ENCODE measurements around the gene JADE3. TPM values are rescaled to one million over a fixed set of nuclear protein-coding genes. Genes with fewer than 3 reads are reported as not detected.

The JADE3 gene
- total RNA-seq, 4 donors from 2014 or later: 2.0 to 10.9 (median 2.9) TPM

DNA sequence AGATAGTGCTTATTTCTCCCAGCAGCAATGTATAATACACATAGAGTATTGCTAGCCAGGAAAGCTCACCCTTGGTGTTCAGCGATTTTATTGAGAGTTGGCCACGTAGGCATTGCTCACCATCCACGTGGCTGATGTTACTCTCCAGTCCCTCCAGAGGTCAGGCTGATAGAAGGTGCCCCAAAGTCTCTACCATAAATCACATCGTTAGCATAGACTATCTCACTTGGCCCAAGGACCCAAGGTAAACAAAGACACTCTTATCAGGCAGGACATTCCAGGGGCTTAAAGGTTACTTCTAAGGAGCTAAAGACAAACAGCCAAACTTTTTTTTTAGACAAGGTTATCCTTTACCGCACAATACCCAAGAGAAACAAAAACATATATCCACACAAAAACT is 135.8 kb downstream of the JADE3 start:
- ATAC-seq (no peak), DNase-seq (no peak)
- Histone ChIP-seq H3K27ac (no peak overlapping the region), H3K4me1 (no peaks in the 10 kb centered on the region), H3K36me3 (no peaks in the 10 kb centered on the region), H3K4me3 (no peak overlapping the region), H3K27me3 (no peaks in the 10 kb centered on the region), H3K9me3 (no peaks in the 10 kb centered on the region)
- intact Hi-C loops (cut with DNase I; ENCODE audit: low total_unique reads): no loop called here
- TF ChIP-seq, protein P1, sequence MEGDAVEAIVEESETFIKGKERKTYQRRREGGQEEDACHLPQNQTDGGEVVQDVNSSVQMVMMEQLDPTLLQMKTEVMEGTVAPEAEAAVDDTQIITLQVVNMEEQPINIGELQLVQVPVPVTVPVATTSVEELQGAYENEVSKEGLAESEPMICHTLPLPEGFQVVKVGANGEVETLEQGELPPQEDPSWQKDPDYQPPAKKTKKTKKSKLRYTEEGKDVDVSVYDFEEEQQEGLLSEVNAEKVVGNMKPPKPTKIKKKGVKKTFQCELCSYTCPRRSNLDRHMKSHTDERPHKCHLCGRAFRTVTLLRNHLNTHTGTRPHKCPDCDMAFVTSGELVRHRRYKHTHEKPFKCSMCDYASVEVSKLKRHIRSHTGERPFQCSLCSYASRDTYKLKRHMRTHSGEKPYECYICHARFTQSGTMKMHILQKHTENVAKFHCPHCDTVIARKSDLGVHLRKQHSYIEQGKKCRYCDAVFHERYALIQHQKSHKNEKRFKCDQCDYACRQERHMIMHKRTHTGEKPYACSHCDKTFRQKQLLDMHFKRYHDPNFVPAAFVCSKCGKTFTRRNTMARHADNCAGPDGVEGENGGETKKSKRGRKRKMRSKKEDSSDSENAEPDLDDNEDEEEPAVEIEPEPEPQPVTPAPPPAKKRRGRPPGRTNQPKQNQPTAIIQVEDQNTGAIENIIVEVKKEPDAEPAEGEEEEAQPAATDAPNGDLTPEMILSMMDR (IDR thresholded peaks at IDR 0.05 in 4 of 5, conservative IDR thresholded peaks at IDR 0.05 in 1 of 5): no peak
- TF ChIP-seq POLR2A (IDR thresholded peaks at IDR 0.05): no peak
- in situ Hi-C loops (cut with MboI; ENCODE audit: low sequenced_read_pairs in 4 of 4): loop anchor here in 2 of 4 donors (25.0 kb wide), 1 partner anchor 286 kb away; the partner anchor contains the start of gene SLC9A7 (in 2 of the 2)

DNA sequence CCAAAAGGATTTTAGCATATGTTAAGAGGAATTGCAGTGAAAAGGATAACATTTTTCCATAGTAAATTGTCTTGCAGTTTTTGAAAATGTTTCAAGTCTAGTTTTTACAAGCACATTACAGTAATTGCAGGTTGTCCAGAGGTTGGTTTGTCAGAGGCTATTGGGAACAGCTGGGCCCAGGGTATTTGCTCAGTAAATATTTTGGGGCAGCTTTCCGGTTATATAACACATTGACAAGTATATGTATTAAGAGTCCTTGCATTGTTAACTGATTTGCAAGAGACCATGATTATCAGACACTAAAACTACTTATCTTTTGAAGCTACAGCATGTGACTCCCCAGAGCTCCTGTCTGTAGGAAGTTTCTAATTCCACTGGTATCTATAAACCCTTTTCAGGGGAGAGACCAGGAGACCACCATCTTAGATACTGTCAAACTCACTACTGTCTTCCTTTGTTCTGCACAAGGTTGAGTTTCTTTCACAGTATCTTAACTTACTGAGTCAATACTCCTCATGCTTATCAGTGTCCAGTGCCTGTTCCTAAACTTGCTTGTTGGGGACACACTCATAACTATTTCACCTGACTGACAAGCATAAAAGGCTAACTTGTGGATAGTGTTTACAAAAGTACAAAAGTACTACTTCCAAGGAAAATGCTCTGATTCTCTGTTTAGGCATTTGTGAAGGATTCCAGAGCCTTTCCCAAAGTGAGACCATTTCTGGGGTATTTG is 147.1 kb downstream of the JADE3 start:
- TF ChIP-seq POLR2A (IDR thresholded peaks at IDR 0.05): no peak
- TF ChIP-seq, protein P1 (IDR thresholded peaks at IDR 0.05 in 4 of 5, conservative IDR thresholded peaks at IDR 0.05 in 1 of 5): no peak
- intact Hi-C loops (cut with DNase I; ENCODE audit: low total_unique reads) (no loop called here), in situ Hi-C loops (cut with MboI; ENCODE audit: low sequenced_read_pairs in 4 of 4) (no loop called here)
- no peak overlapping the region for H3K27ac ChIP-seq
- no peaks in the 10 kb centered on the region for H3K9me3 ChIP-seq
- H3K27me3 ChIP-seq: no peaks in the 10 kb centered on the region
- DNase-seq (no peak), ATAC-seq (no peak)
- no peak overlapping the region for H3K4me3 ChIP-seq
- H3K36me3 ChIP-seq: no peaks in the 10 kb centered on the region
- no peaks in the 10 kb centered on the region for H3K4me1 ChIP-seq

DNA sequence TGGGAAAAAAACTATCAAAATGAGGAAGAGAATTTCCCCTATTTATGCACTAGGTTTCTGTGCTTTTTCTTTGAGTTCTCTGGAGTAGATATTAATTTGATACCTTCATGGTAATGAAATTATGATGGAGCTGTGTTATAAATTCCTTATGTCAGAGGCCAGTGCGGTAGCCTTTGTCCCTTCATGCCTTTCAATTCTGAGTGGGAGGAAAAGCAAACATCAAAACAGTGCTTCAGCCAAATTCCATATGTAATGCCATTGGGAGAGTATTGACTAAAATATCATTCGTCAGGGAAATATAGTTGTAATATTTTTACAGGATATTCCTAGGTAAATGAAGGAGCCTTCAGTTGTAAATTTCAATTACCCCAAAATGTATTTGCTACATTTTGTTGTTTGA is 148.5 kb downstream of the JADE3 start:
- H3K36me3 ChIP-seq: no peaks in the 10 kb centered on the region
- no peak overlapping the region for H3K4me3 ChIP-seq
- intact Hi-C loops (cut with DNase I; ENCODE audit: low total_unique reads) (no loop called here), in situ Hi-C loops (cut with MboI; ENCODE audit: low sequenced_read_pairs in 4 of 4) (no loop called here)
- no peak for DNase-seq
- TF ChIP-seq, protein P1 (IDR thresholded peaks at IDR 0.05 in 4 of 5, conservative IDR thresholded peaks at IDR 0.05 in 1 of 5): no peak
- no peak for ATAC-seq
- H3K4me1 ChIP-seq: no peaks in the 10 kb centered on the region
- H3K27me3 ChIP-seq: no peaks in the 10 kb centered on the region
- H3K27ac ChIP-seq: no peak overlapping the region
- H3K9me3 ChIP-seq: no peaks in the 10 kb centered on the region

DNA sequence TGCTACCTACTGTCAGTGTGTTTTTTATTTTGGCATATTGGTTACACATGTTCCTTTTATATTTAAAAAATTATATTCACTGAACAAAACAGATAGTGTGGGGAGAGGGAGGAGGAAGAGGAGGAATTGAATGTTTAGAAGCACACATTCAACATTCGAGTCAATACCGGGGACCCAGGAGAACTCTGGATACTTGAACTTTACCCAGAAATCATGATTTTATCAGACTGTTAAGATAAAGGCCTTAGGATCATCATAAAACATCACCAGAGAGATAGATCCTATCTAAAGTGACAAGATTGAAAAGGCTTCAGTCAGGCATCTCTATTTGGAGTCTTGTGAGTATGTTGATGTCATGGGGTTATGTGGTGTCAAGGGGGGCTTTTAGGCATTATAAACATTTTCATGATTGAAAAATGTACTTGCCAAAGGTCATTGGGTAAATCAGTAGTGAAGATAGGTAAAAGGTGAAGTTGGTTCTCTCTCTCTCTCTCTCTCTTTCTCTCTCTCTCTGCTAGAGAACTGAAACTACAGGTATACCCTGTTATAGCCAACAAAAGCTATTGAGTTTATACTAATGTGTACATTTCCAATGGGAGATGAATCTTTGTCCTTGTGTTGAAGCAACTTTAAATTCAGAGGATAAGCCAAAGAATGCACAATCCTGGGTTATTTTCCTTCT is 149.2 kb downstream of the JADE3 start:
- in situ Hi-C loops (cut with MboI; ENCODE audit: low sequenced_read_pairs in 4 of 4): no loop called here
- Histone ChIP-seq H3K4me3 (no peak overlapping the region), H3K27ac (no peak overlapping the region), H3K4me1 (no peaks in the 10 kb centered on the region), H3K9me3 (no peaks in the 10 kb centered on the region), H3K36me3 (no peaks in the 10 kb centered on the region), H3K27me3 (no peaks in the 10 kb centered on the region)
- ATAC-seq: no peak
- DNase-seq: no peak
- intact Hi-C loops (cut with DNase I; ENCODE audit: low total_unique reads): no loop called here
- no peak for TF ChIP-seq POLR2A (IDR thresholded peaks at IDR 0.05)
- TF ChIP-seq, protein P1 (IDR thresholded peaks at IDR 0.05 in 4 of 5, conservative IDR thresholded peaks at IDR 0.05 in 1 of 5): no peak
